Breast epithelium (tissue), 4 donors: ENCODE measurements around the gene ST6GALNAC3. TPM values are rescaled to one million over a fixed set of nuclear protein-coding genes. Genes with fewer than 3 reads are reported as not detected.
A peak's percentile ranks its signal among the peaks of the same experiment; 100 is the strongest.

ENCODE experiments used
- DNase-seq, 2 donors: peaks; one replicate each; pipeline ENCODE4 v3.0.0-alpha.2; 2019; ENCODE audit warnings: low spot score in 2 of 2
- H3K27ac ChIP-seq, 2 donors: fragments of 200-600 bp; sonication (generic) in 1 of 2; one replicate each; pipeline ENCODE4 v1.5.1; 2016 to 2019; ENCODE audit warnings: mild to moderate bottlenecking in 1 of 2
- H3K27me3 ChIP-seq, 2 donors: fragments of 200-600 bp; sonication (generic) in 1 of 2; one replicate each; pipeline versions ENCODE4 v1.5.1 to v1.6.0; 2017 to 2019; ENCODE audit warnings: control low read depth in 1 of 2, mild to moderate bottlenecking in 1 of 2
- H3K36me3 ChIP-seq: fragments of 200-600 bp; one replicate; pipeline ENCODE4 v1.5.1; 2019
- H3K4me1 ChIP-seq, 2 donors: fragments of 200-600 bp; sonication (generic); one replicate each; pipeline ENCODE4 v1.5.1; 2016 to 2019; ENCODE audit warnings: control low read depth in 1 of 2
- H3K4me3 ChIP-seq, 3 donors: fragments of 200-600 bp; sonication (generic); 1 replicate in 2 of 3; 2 replicates in 1 of 3; pipeline ENCODE4 v1.5.1; 2016 to 2019; ENCODE audit warnings: mild to moderate bottlenecking in 3 of 3, moderate library complexity in 2 of 3
- H3K9me3 ChIP-seq, 2 donors: fragments of 200-600 bp; sonication (generic) in 1 of 2; one replicate each; pipeline ENCODE4 v1.5.1; 2016 to 2019; ENCODE audit warnings: control low read depth in 1 of 2
- CTCF ChIP-seq, 3 donors: fragments of 450-650 bp; IDR thresholded peaks; one replicate each; pipeline ENCODE4 v1.5.1; 2016 to 2017; ENCODE audit warnings: antibody characterized with exemption in 3 of 3, mild to moderate bottlenecking in 3 of 3, moderate library complexity in 3 of 3
- POLR2A ChIP-seq: fragments of 450-650 bp; IDR thresholded peaks from one replicate; pipeline ENCODE4 v1.6.1; 2016; ENCODE audit warnings: antibody characterized with exemption, mild to moderate bottlenecking, moderate library complexity
- POLR2AphosphoS5 ChIP-seq, 3 donors: sonication (generic); formaldehyde crosslinking; IDR thresholded peaks; one replicate each; pipeline ENCODE4 v1.6.1; 2017; ENCODE audit warnings: antibody characterized with exemption in 3 of 3
- intact Hi-C: fragments of 100-400 bp; cut with DNase I; formaldehyde crosslinking; loops from one replicate; pipeline ENCODE4 v1.15.1; 2023; ENCODE audit warnings: low total_unique reads
- total RNA-seq, 3 donors: library from RNA; depleted of rRNA; stranded (reverse); fragments of >200 nt; gene quantifications; one replicate each; pipeline ENCODE4 v1.1.0, GENCODE V29; 2016

ST6GALNAC3 gene
- total RNA-seq, 3 donors from 2014 or later: 4.1 to 14.4 (median 8.5) TPM

- Histone ChIP-seq H3K36me3 (no peaks in the 10 kb centered on the region), H3K4me3 (no peak overlapping the region), H3K9me3 (no peaks in the 10 kb centered on the region), H3K4me1 (no peaks in the 10 kb centered on the region), H3K27me3 (no peaks in the 10 kb centered on the region), H3K27ac (no peak overlapping the region)
- no peak for DNase-seq
- intact Hi-C loops: loop anchor here (2.0 kb wide), 1 partner anchor 49 kb away; no protein-coding TSS in a partner anchor
- no peak for TF ChIP-seq POLR2AphosphoS5 (IDR thresholded peaks at IDR 0.05)
- TF ChIP-seq CTCF (IDR thresholded peaks at IDR 0.05): no peak
- no peak for TF ChIP-seq POLR2A
These were observed 59.4 kb downstream of the ST6GALNAC3 start for GRCh38 chr1:76133977-76134376.

GRCh38 chr1:76135835-76136234, 61.3 kb downstream of the ST6GALNAC3 start:
- Histone ChIP-seq H3K4me1 (no peaks in the 10 kb centered on the region), H3K36me3 (no peaks in the 10 kb centered on the region), H3K4me3 (no peak overlapping the region), H3K9me3 (no peaks in the 10 kb centered on the region), H3K27me3 (no peaks in the 10 kb centered on the region), H3K27ac (no peak overlapping the region)
- intact Hi-C loops: loop anchor here (2.0 kb wide), 1 partner anchor 51 kb away; no protein-coding TSS in a partner anchor
- DNase-seq: no peak
- no peak for TF ChIP-seq CTCF (IDR thresholded peaks at IDR 0.05)
- no peak for TF ChIP-seq POLR2AphosphoS5 (IDR thresholded peaks at IDR 0.05)
- no peak for TF ChIP-seq POLR2A

GRCh38 chr1:76136894-76137293, 62.3 kb downstream of the ST6GALNAC3 start:
- peak overlapping the region in 1 of 2 donors; percentile 64 for H3K27ac ChIP-seq
- TF ChIP-seq POLR2A (no peak), POLR2AphosphoS5 (IDR thresholded peaks at IDR 0.05) (no peak), CTCF (IDR thresholded peaks at IDR 0.05) (no peak)
- intact Hi-C loops: no loop called here
- no peaks in the 10 kb centered on the region for H3K36me3 ChIP-seq
- no peaks in the 10 kb centered on the region for H3K9me3 ChIP-seq
- no peak overlapping the region for H3K4me3 ChIP-seq
- H3K4me1 ChIP-seq: no peaks in the 10 kb centered on the region
- no peak for DNase-seq
- H3K27me3 ChIP-seq: no peaks in the 10 kb centered on the region

GRCh38 chr1:76137746-76138145, 63.2 kb downstream of the ST6GALNAC3 start:
- intact Hi-C loops: no loop called here
- TF ChIP-seq CTCF (IDR thresholded peaks at IDR 0.05) (no peak), POLR2AphosphoS5 (IDR thresholded peaks at IDR 0.05) (no peak), POLR2A (no peak)
- no peak for DNase-seq
- H3K4me3 ChIP-seq: no peak overlapping the region
- H3K27me3 ChIP-seq: no peaks in the 10 kb centered on the region
- no peaks in the 10 kb centered on the region for H3K4me1 ChIP-seq
- H3K27ac ChIP-seq: peak overlapping the region; percentile 0 to 64
- no peaks in the 10 kb centered on the region for H3K9me3 ChIP-seq
- H3K36me3 ChIP-seq: no peaks in the 10 kb centered on the region

- peak overlapping the region in 1 of 2 donors; percentile 64 for H3K27ac ChIP-seq
- no peaks in the 10 kb centered on the region for H3K27me3 ChIP-seq
- H3K9me3 ChIP-seq: no peaks in the 10 kb centered on the region
- no peak for DNase-seq
- intact Hi-C loops: no loop called here
- H3K4me3 ChIP-seq: no peak overlapping the region
- H3K4me1 ChIP-seq: no peaks in the 10 kb centered on the region
- H3K36me3 ChIP-seq: no peaks in the 10 kb centered on the region
- TF ChIP-seq CTCF (IDR thresholded peaks at IDR 0.05): no peak
- TF ChIP-seq POLR2AphosphoS5 (IDR thresholded peaks at IDR 0.05): peak in 1 of 3 donors; percentile 50
These were observed 63.7 kb downstream of the ST6GALNAC3 start for GRCh38 chr1:76138217-76138616.
